ENCODE results near the gene COPZ2.

COPZ2 gene

DNA sequence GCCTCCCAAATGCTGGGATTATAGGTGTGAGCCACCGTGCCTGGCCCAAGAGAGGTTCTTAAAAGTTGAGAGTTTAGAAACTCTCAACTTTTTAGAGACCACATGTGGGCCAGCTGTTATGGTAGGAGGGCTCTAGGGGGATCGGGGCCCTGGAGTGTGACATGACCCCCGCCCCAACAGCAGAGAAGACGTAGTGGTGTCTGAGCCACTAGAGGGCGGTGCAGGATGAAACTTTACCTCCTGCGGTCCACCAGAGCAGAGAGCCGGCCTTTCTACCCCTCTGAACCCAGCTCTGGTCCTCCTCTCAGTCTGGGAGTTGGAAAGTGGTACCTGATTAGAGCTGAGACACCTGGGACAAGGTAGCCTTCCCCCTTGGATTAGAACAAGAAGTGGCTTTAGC, 59.3 kb downstream of the COPZ2 start (continued):
- TF ChIP-seq ZBTB11 (tag by site-specific recombination; conservative IDR thresholded peaks at IDR 0.05; ENCODE audit: low read depth) = no peak
- no peak for TF ChIP-seq KLF8 (tag by site-specific recombination; IDR thresholded peaks at IDR 0.05)
- no peak for TF ChIP-seq ZNF155 (tag by site-specific recombination; IDR thresholded peaks at IDR 0.05)
- TF ChIP-seq, protein P1, sequence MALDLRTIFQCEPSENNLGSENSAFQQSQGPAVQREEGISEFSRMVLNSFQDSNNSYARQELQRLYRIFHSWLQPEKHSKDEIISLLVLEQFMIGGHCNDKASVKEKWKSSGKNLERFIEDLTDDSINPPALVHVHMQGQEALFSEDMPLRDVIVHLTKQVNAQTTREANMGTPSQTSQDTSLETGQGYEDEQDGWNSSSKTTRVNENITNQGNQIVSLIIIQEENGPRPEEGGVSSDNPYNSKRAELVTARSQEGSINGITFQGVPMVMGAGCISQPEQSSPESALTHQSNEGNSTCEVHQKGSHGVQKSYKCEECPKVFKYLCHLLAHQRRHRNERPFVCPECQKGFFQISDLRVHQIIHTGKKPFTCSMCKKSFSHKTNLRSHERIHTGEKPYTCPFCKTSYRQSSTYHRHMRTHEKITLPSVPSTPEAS (tag by site-specific recombination; IDR thresholded peaks at IDR 0.05) = no peak
- TF ChIP-seq ZNF555 (tag by site-specific recombination; conservative IDR thresholded peaks at IDR 0.05) = no peak
- TF ChIP-seq, protein P2, sequence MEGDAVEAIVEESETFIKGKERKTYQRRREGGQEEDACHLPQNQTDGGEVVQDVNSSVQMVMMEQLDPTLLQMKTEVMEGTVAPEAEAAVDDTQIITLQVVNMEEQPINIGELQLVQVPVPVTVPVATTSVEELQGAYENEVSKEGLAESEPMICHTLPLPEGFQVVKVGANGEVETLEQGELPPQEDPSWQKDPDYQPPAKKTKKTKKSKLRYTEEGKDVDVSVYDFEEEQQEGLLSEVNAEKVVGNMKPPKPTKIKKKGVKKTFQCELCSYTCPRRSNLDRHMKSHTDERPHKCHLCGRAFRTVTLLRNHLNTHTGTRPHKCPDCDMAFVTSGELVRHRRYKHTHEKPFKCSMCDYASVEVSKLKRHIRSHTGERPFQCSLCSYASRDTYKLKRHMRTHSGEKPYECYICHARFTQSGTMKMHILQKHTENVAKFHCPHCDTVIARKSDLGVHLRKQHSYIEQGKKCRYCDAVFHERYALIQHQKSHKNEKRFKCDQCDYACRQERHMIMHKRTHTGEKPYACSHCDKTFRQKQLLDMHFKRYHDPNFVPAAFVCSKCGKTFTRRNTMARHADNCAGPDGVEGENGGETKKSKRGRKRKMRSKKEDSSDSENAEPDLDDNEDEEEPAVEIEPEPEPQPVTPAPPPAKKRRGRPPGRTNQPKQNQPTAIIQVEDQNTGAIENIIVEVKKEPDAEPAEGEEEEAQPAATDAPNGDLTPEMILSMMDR (tag by site-specific recombination; IDR thresholded peaks at IDR 0.05) = peak; percentile 73
- TF ChIP-seq SALL2 (tag by site-specific recombination; IDR thresholded peaks at IDR 0.05; ENCODE audit: borderline replicate concordance) = no peak
- TF ChIP-seq, protein P3, sequence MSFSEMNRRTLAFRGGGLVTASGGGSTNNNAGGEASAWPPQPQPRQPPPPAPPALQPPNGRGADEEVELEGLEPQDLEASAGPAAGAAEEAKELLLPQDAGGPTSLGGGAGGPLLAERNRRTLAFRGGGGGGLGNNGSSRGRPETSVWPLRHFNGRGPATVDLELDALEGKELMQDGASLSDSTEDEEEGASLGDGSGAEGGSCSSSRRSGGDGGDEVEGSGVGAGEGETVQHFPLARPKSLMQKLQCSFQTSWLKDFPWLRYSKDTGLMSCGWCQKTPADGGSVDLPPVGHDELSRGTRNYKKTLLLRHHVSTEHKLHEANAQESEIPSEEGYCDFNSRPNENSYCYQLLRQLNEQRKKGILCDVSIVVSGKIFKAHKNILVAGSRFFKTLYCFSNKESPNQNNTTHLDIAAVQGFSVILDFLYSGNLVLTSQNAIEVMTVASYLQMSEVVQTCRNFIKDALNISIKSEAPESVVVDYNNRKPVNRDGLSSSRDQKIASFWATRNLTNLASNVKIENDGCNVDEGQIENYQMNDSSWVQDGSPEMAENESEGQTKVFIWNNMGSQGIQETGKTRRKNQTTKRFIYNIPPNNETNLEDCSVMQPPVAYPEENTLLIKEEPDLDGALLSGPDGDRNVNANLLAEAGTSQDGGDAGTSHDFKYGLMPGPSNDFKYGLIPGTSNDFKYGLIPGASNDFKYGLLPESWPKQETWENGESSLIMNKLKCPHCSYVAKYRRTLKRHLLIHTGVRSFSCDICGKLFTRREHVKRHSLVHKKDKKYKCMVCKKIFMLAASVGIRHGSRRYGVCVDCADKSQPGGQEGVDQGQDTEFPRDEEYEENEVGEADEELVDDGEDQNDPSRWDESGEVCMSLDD (tag by site-specific recombination; IDR thresholded peaks at IDR 0.05) = 0 out of 2 replicates have a peak, but pooled peaks have one; percentile 45
- peak; percentile 64; the same call in 1 of the 2 replicates for TF ChIP-seq ZEB2 (tag by site-specific recombination; IDR thresholded peaks at IDR 0.05)
- TF ChIP-seq ZNF2 (tag by site-specific recombination; IDR thresholded peaks at IDR 0.05) = 0 out of 2 replicates have a peak, but pooled peaks have one; percentile 47
- TF ChIP-seq ZNF596 (tag by site-specific recombination; IDR thresholded peaks at IDR 0.05) = no peak
- TF ChIP-seq AEBP2 (tag by site-specific recombination; IDR thresholded peaks at IDR 0.05; ENCODE audit: borderline replicate concordance) = no peak
- TF ChIP-seq ZNF830 (tag by site-specific recombination; IDR thresholded peaks at IDR 0.05; ENCODE audit: low read depth) = no peak
- TF ChIP-seq ZNF777 (tag by site-specific recombination; IDR thresholded peaks at IDR 0.05; ENCODE audit: borderline replicate concordance) = no peak
- no peak for TF ChIP-seq ZBTB8A (tag by site-specific recombination; IDR thresholded peaks at IDR 0.05)
